ENCODE results near the gene TRIM29. TPM values are rescaled to one million over a fixed set of nuclear protein-coding genes. Genes with fewer than 3 reads are reported as not detected.
A peak's percentile ranks its signal among the peaks of the same experiment; 100 is the strongest.

TRIM29 gene
- total RNA-seq, 1 donor from 2014 or later = 1.1 TPM

DNA sequence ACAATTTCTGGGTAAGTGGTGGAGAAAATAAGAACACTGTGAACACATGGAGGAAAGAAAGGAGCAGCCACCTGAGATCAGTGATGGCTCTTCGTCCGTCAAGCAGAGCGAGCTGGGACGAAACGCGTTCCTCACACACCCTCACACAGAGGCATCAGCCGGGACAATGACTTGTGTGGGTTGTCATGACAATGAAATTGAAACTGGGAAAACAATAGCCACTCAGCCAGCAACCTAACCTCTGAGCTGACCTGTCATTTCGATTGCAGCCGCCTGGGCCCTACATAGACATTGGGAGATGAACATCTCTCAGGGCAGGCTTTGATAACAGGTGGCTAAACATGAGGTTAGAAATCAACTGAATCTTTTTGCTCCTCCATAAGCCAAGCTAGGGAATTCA lies 51.3 kb downstream of the TRIM29 start:
- no peak for TF ChIP-seq EZH2 (IDR thresholded peaks at IDR 0.05; ENCODE audit: insufficient read depth, low read length)
- TF ChIP-seq, protein P1, sequence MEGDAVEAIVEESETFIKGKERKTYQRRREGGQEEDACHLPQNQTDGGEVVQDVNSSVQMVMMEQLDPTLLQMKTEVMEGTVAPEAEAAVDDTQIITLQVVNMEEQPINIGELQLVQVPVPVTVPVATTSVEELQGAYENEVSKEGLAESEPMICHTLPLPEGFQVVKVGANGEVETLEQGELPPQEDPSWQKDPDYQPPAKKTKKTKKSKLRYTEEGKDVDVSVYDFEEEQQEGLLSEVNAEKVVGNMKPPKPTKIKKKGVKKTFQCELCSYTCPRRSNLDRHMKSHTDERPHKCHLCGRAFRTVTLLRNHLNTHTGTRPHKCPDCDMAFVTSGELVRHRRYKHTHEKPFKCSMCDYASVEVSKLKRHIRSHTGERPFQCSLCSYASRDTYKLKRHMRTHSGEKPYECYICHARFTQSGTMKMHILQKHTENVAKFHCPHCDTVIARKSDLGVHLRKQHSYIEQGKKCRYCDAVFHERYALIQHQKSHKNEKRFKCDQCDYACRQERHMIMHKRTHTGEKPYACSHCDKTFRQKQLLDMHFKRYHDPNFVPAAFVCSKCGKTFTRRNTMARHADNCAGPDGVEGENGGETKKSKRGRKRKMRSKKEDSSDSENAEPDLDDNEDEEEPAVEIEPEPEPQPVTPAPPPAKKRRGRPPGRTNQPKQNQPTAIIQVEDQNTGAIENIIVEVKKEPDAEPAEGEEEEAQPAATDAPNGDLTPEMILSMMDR (IDR thresholded peaks at IDR 0.05; ENCODE audit: insufficient read depth, low read depth, low read length) = no peak
- no peak overlapping the region for H3K4me3 Mint-ChIP-seq (ENCODE audit: unreplicated experiment)
- DNase-seq (ENCODE audit: low read depth) (no peak), FAIRE-seq (no peak)
- no peak overlapping the region for H2AFZ ChIP-seq (ENCODE audit: low read depth, low read length)
- H3K36me3 ChIP-seq (ENCODE audit: insufficient read depth, low read length) = no peaks in the 10 kb centered on the region
- H3K9me3 Mint-ChIP-seq (ENCODE audit: unreplicated experiment) = peaks cover 26% of the 10 kb centered on the region
- no peak overlapping the region for H3K4me3 ChIP-seq (ENCODE audit: insufficient read depth, low read depth, low read length)
- H3K27ac ChIP-seq (ENCODE audit: low read depth, low read length) = no peak overlapping the region
- H3K9me3 ChIP-seq (ENCODE audit: insufficient read depth, low read depth, low read length) = peaks cover 27% of the 10 kb centered on the region
- peaks cover 3% of the 10 kb centered on the region for H3K36me3 Mint-ChIP-seq (ENCODE audit: low read depth, unreplicated experiment)
- no peaks in the 10 kb centered on the region for H3K79me2 ChIP-seq (ENCODE audit: insufficient read depth, low read length)
- no peak overlapping the region for H3K9ac ChIP-seq (ENCODE audit: low read length)
- no peak overlapping the region for H3K27ac Mint-ChIP-seq (ENCODE audit: unreplicated experiment)
- H3K4me1 Mint-ChIP-seq (ENCODE audit: low read depth, unreplicated experiment) = no peaks in the 10 kb centered on the region
- H4K20me1 ChIP-seq (ENCODE audit: insufficient read depth, low read length) = no peaks in the 10 kb centered on the region
- no peak overlapping the region for H3K4me2 ChIP-seq (ENCODE audit: low read length)
- H3K27me3 Mint-ChIP-seq (ENCODE audit: low read depth, unreplicated experiment) = peaks cover 32% of the 10 kb centered on the region
- peaks cover 3% of the 10 kb centered on the region for H3K27me3 ChIP-seq (ENCODE audit: insufficient read depth, low read length)
- H3K4me1 ChIP-seq (ENCODE audit: insufficient read depth, low read length) = no peaks in the 10 kb centered on the region

DNA sequence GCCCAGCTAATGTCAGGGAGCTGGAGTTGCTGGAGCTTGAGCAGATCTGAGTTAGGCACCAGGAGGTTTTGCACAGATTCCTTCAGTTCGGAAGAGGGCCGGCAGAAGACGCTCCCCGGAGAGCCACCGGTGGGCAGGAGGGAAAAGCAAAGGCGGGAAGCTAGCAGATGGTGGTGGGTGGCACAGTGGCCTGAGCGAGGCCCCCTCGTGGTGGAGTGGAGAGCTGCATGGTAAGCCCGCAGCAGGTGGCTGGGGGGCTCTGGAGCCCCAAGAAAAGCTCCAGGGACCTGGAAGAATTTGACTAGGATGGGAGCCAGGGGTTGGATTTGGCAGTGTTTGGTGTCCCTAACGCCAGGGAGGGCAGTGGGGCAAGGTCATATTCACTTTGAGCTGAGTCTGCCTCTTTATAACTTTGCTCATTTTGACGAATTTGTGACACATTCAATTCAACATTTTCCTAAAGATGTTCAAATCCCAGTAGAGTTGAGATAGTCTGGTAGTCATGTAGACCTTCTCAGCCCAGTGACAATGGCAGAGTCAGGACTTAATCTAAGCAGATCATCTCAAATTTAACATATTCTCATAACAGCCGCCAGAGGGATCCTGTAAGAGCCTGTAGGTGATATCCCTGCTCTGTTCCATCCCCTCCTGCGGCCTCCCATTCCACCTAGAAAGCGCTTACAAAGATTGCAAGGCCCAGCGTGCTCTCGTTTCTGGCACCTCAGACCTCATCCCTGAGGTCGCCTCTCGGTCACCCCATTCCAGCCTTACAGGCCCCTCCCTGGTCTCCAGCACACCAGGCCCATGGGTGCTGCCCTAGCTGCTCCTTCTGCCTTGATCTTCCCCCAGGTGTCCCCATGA lies 57.9 kb downstream of the TRIM29 start:
- Mint-ChIP-seq H3K4me1 (ENCODE audit: low read depth, unreplicated experiment) (no peaks in the 10 kb centered on the region), H3K27ac (ENCODE audit: unreplicated experiment) (peak overlapping the region; percentile 53), H3K27me3 (ENCODE audit: low read depth, unreplicated experiment) (peaks cover 37% of the 10 kb centered on the region), H3K9me3 (ENCODE audit: unreplicated experiment) (peaks cover 30% of the 10 kb centered on the region), H3K4me3 (ENCODE audit: unreplicated experiment) (no peak overlapping the region), H3K36me3 (ENCODE audit: low read depth, unreplicated experiment) (peaks cover 5% of the 10 kb centered on the region)
- no peak overlapping the region for H2AFZ ChIP-seq (ENCODE audit: low read depth, low read length)
- no peaks in the 10 kb centered on the region for H3K36me3 ChIP-seq (ENCODE audit: insufficient read depth, low read length)
- no peak overlapping the region for H3K4me2 ChIP-seq (ENCODE audit: low read length)
- H3K27ac ChIP-seq (ENCODE audit: low read depth, low read length) = no peak overlapping the region
- peaks cover 40% of the 10 kb centered on the region for H3K9me3 ChIP-seq (ENCODE audit: insufficient read depth, low read depth, low read length)
- DNase-seq (ENCODE audit: low read depth) = no peak
- H3K9ac ChIP-seq (ENCODE audit: low read length) = no peak overlapping the region
- H3K4me3 ChIP-seq (ENCODE audit: insufficient read depth, low read depth, low read length) = no peak overlapping the region
- no peaks in the 10 kb centered on the region for H3K4me1 ChIP-seq (ENCODE audit: insufficient read depth, low read length)
- no peak for FAIRE-seq
- H3K27me3 ChIP-seq (ENCODE audit: insufficient read depth, low read length) = no peaks in the 10 kb centered on the region
- no peaks in the 10 kb centered on the region for H4K20me1 ChIP-seq (ENCODE audit: insufficient read depth, low read length)
- no peak for TF ChIP-seq EZH2 (IDR thresholded peaks at IDR 0.05; ENCODE audit: insufficient read depth, low read length)
- TF ChIP-seq, protein P1 (IDR thresholded peaks at IDR 0.05; ENCODE audit: insufficient read depth, low read depth, low read length) = no peak
- no peaks in the 10 kb centered on the region for H3K79me2 ChIP-seq (ENCODE audit: insufficient read depth, low read length)

DNA sequence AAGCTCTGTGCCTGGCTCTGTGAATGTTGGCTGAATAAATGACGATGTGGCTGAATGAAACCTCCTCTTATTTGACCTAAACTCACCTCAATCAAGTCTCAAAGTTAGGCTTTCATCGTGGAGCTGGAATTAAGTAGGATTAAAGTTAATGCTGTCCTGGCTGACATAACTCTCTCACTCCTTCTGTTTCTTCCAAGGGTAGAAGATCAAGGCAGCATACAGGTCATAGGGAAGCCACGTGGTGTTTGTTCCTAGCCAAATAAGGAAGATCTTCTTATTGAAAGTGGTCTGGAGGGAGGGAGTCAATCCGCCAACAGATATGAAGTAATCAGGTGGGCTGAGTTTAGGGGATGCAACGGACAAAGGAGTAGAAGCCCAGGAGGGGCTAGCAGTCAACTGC lies 59.5 kb downstream of the TRIM29 start:
- Histone ChIP-seq H3K9ac (ENCODE audit: low read length) (no peak overlapping the region), H3K79me2 (ENCODE audit: insufficient read depth, low read length) (no peaks in the 10 kb centered on the region), H4K20me1 (ENCODE audit: insufficient read depth, low read length) (no peaks in the 10 kb centered on the region), H3K27ac (ENCODE audit: low read depth, low read length) (no peak overlapping the region), H2AFZ (ENCODE audit: low read depth, low read length) (no peak overlapping the region), H3K4me2 (ENCODE audit: low read length) (no peak overlapping the region), H3K9me3 (ENCODE audit: insufficient read depth, low read depth, low read length) (peaks cover 32% of the 10 kb centered on the region), H3K36me3 (ENCODE audit: insufficient read depth, low read length) (no peaks in the 10 kb centered on the region), H3K4me3 (ENCODE audit: insufficient read depth, low read depth, low read length) (no peak overlapping the region), H3K4me1 (ENCODE audit: insufficient read depth, low read length) (no peaks in the 10 kb centered on the region), H3K27me3 (ENCODE audit: insufficient read depth, low read length) (no peaks in the 10 kb centered on the region)
- no peak overlapping the region for H3K27ac Mint-ChIP-seq (ENCODE audit: unreplicated experiment)
- H3K9me3 Mint-ChIP-seq (ENCODE audit: unreplicated experiment) = peaks cover 27% of the 10 kb centered on the region
- H3K4me1 Mint-ChIP-seq (ENCODE audit: low read depth, unreplicated experiment) = no peaks in the 10 kb centered on the region
- H3K27me3 Mint-ChIP-seq (ENCODE audit: low read depth, unreplicated experiment) = peaks cover 45% of the 10 kb centered on the region
- no peak for TF ChIP-seq EZH2 (IDR thresholded peaks at IDR 0.05; ENCODE audit: insufficient read depth, low read length)
- TF ChIP-seq, protein P1 (IDR thresholded peaks at IDR 0.05; ENCODE audit: insufficient read depth, low read depth, low read length) = no peak
- no peak overlapping the region for H3K4me3 Mint-ChIP-seq (ENCODE audit: unreplicated experiment)
- DNase-seq (ENCODE audit: low read depth) (no peak), FAIRE-seq (no peak)
- peaks cover 5% of the 10 kb centered on the region for H3K36me3 Mint-ChIP-seq (ENCODE audit: low read depth, unreplicated experiment)
